Peyer's patch (tissue), 4 donors: ENCODE results near the gene AMER3.

Experiments used
- CTCF ChIP-seq, 6 experiments: fragments of 450-650 bp in 4 of 6; fragments of 200-600 bp in 2 of 6; sonication (generic) in 1 of 6; IDR thresholded peaks; one replicate each; pipeline ENCODE4 v1.5.1; 2017 to 2019; ENCODE audit warnings: antibody characterized with exemption in 6 of 6, mild to moderate bottlenecking in 3 of 6, moderate library complexity in 1 of 6
- POLR2A ChIP-seq, 2 donors: fragments of 450-650 bp; IDR thresholded peaks; one replicate each; pipeline ENCODE4 v1.5.1; 2017; ENCODE audit warnings: antibody characterized with exemption in 2 of 2, mild to moderate bottlenecking in 2 of 2, moderate library complexity in 2 of 2

- TF ChIP-seq CTCF (IDR thresholded peaks at IDR 0.05) (no peak), POLR2A (IDR thresholded peaks at IDR 0.05) (no peak)
Observed at GRCh38 chr2:130814931-130815680, 59.8 kb downstream of the AMER3 start.
